OCI-M2 (cell line): Measurements from ENCODE around the gene TEX13B.

Experiments used
- DNase-seq: peaks from one replicate; lab custom pipeline; 2025; ENCODE audit not compliant: unreplicated experiment; lab: John Stamatoyannopoulos, UW

TEX13B gene

GRCh38 chrX:107936434-107936730, 45.8 kb downstream of the TEX13B start:
- no peak for DNase-seq

GRCh38 chrX:107935664-107936433, 46.3 kb downstream of the TEX13B start:
- no peak for DNase-seq

- DNase-seq = no peak
These were observed 47.0 kb downstream of the TEX13B start for GRCh38 chrX:107935200-107935599.

GRCh38 chrX:107934262-107934661, 47.9 kb downstream of the TEX13B start:
- no peak for DNase-seq
